GM18861 (cell line): Measurements from ENCODE around the gene ZNF827.
"Not testable (repeated sequence)": the region's sequence is repeated elsewhere in the genome, so short reads cannot be mapped to it uniquely, and the experiment has no call there.

Experiments used
- ATAC-seq: cut with Tn5 transposase; IDR thresholded peaks from one replicate; pipeline ENCODE4 v1.9.1; 2021; ENCODE audit not compliant: unreplicated experiment

ZNF827 gene

DNA sequence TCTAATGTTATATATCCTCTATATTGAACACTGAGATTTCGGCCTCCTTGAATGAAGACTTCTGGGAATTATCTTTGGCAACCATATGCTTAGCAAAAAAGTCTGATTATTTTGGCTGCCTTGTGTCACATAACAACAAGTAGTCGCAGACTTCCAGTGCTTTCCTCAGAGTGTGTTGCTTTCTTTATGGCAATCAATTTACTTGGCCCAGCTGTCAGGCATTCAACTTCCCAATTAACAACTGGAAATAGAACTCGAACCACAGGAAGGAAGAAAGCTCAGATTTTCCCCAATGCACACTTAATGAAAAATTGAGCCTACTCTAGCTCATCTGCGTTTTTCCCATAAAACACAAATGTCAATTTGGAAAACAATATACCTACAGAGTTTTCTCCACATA, 71.6 kb downstream of the ZNF827 start:
- ATAC-seq, result no peak

GRCh38 chr4:145865274-145865941, 73.2 kb downstream of the ZNF827 start:
- no peak for ATAC-seq

GRCh38 chr4:145863191-145863590, 75.4 kb downstream of the ZNF827 start:
- no peak for ATAC-seq

DNA sequence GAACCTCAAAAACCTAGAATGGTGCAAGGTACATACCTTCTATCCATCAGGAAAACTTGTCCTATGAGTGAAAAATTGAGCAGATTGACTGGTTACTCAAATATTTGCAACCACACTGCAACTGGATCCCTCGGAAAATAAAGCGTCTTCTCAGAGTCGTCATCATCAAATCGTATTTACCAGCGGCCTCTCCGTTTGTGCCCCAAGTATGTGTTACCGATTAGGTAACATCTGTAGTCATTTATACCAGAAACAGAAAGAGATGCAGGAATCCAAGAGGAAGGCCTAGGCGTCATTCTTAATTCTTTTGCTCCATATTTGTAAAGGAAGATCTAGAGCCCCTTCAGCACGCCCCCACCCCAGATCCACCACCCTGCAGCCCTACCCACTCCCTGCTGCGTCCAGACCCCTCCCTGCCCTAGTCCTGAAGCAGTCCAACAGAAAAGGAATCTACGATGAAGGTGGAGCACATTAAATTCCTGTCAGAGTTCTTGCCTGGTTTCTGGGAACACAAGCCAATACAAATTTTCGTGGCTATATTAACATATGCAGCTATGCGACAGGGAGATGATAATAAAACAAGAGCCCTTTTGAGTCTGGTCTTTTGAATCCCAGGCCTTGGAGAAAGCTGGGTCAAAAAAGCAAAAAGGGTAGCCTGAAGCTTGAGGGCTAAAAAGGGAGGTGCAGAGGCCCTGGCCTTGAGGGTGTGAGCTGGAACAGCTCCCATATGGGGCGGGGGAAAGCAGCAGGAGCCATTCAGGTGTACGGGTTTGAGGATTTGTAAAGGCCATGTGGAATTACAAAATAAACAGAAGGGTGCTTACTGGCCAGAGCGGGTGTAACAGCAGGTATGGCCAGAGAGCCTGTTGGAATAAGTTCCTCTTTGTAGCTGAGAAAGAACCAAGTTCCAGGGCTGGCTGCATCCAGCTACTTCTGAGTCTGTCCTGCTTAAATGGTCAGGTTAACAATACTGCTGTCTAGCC, 77.0 kb downstream of the ZNF827 start:
- ATAC-seq, result no peak

DNA sequence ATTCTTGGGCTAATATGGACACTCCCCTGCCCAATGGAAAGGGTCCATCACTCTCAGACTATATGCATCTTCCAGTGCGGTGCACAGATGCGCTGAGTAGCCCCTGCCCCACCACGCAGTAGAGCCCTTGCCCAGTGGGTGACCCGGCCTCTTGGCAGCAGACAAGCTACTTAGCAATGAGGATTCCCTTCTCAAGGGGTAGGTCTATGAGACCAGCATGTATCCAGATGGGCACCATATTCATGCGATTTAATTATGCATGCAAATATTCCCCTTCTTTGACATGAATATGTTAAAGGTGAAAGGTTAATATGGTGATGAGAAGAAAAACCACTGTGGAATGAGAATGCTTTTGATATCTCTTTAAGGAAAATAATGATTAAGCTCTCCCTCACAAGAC, 77.7 kb downstream of the ZNF827 start:
- ATAC-seq, result no peak

- ATAC-seq, result no peak
These were observed 78.2 kb downstream of the ZNF827 start for GRCh38 chr4:145860446-145860845.

DNA sequence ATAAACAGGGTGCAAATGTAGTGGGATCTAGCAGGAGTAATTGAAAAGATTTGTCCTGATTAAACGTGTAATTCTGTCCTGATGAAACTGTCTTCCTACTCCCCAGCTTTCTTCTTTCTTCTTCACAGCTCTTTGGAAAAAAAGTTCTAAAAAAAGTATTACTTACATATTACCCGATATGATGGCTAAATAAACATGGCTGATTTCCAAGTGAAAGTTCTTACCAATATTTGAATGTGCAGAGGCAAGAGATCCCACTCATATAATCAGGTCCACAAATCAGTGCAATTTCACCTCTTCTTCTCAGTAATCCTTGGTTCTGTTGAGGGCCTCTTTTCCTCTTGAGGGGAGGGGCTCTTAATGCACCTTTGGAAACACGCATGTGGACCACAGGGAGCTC, 78.7 kb downstream of the ZNF827 start:
- ATAC-seq, result no peak

DNA sequence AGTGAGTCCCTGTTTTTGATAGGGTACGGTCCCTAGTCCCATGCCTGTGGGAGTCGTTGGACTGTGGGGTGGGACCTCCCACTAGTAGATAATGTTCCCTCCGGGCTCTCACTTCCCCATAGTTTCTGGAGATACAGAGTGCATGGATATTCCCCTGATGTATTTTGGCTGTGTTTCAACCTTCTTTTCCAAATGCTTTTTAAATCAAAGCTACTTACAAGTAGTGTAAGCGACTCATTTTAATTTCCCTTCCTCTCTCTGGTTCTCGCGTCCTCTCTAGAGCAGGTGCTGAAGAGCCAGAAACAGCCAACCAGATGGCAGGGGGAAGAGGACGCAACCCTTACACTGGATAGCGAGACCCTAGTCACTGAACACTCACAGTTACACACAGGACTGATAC, 79.2 kb downstream of the ZNF827 start:
- no peak for ATAC-seq

- no peak for ATAC-seq
These were observed 86.3 kb downstream of the ZNF827 start for GRCh38 chr4:145852256-145852839.

GRCh38 chr4:145851511-145852201, 87.0 kb downstream of the ZNF827 start:
- no peak for ATAC-seq

DNA sequence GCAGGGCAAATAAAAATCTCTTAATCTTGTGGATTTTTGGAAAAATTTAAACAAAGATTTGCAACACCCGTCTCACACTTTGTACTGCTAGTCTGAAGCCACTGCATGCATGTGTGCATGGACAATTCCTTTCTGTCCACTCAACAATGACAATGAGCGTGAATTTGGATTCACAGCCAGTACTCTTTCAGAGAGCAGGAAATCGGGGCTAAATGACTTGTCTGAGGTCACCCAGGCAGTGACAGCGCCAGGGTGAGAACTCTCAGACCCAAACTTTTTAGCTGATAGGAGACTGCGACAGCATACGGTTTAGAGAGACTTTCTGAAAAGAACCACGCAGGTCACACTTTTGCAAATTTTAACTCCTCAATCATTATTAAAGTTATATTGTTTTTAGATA, 90.9 kb downstream of the ZNF827 start:
- ATAC-seq, result no peak

GRCh38 chr4:145845118-145845517, 93.5 kb downstream of the ZNF827 start:
- no peak for ATAC-seq

- ATAC-seq, result no peak
These were observed 95.0 kb downstream of the ZNF827 start for GRCh38 chr4:145843639-145844038.

GRCh38 chr4:145843148-145843547, 95.5 kb downstream of the ZNF827 start:
- ATAC-seq, result no peak

- no peak for ATAC-seq
These were observed 96.3 kb downstream of the ZNF827 start for GRCh38 chr4:145842224-145842887.

DNA sequence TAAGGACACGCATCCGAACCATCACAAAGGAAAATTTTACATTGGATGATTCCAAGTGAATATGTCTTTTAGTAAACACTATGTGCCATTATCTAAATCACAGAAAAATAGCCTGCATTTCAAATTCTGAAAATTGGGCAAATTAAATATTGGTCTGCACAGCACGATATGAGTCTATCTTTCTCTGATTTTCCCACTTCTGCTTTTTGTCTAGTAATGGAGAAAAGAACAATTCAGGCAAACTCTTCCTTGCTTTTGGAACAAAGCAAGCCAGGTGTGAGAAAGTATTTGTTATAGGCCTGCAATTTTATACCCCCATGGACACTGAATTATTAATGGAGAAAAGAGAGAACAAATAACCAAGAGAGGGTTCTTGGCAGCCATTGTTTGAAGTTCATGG, 97.8 kb downstream of the ZNF827 start:
- ATAC-seq, result no peak

DNA sequence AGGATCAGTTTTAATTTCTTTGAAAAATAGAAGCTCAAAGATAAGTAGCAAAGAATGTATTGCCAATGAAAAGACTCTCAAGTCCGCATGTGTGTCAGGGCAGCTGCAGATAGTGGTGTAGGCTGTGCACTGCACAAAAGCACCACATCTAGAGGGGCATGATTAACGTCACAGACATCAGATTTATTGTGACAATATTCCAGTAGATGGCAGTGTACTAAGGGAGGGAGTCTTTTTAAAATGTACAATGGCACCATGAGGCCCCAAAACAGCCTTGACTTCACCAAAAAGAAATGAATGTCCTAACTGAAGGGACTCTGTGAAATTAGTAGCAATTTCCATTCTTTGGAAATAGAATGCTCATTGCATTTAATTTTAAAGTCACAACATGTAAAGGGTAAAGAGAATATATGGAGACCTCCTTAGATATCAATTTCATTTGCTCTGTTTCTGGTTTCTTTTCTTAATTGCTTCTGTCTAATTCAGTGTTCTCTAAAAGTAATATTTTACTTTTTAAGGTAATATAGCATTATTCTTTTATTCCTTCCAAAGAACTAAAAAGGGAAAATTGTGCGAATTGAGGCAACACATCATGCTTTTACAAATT, 98.4 kb downstream of the ZNF827 start:
- peak; percentile 91 for ATAC-seq

GRCh38 chr4:145839151-145839550, 99.5 kb downstream of the ZNF827 start:
- no peak for ATAC-seq

DNA sequence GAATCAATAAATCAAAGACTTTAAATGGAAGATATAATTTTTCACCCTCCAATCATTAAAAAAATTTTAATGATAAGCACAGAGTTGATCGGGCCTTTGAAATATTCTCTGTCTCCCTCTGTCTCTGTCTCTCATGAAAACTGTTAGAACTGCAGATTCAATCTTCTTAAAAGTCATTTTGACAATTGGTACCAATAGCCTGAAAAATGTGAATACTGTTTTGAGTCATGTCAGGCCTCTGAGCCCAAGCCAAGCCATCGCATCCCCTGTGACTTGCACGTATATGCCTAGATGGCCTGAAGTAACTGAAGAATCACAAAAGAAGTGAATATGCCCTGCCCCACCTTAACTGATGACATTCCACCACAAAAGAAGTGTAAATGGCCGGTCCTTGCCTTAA, 106.2 kb downstream of the ZNF827 start:
- not testable (repeated sequence) for ATAC-seq

GRCh38 chr4:145830699-145831098, 107.9 kb downstream of the ZNF827 start:
- peak; percentile 72 for ATAC-seq
